HG03457 (cell line): ENCODE results near the gene LCA5.
A peak's percentile ranks its signal among the peaks of the same experiment; 100 is the strongest.
"Not testable (repeated sequence)": the region's sequence is repeated elsewhere in the genome, so short reads cannot be mapped to it uniquely, and the experiment has no call there.

Experiments
- ATAC-seq: cut with Tn5 transposase; IDR thresholded peaks from one replicate; pipeline ENCODE4 v1.9.1; 2021; ENCODE audit warnings: moderate number of reproducible peaks; ENCODE audit not compliant: unreplicated experiment

Gene LCA5

GRCh38 chr6:79536954-79537747 lies at the start of gene LCA5:
Gene LCA5 (minus strand): TSS chr6:79537430. CDS start chr6:79518894, 18,536 bp downstream.
- peak; percentile 100 for ATAC-seq

- no peak for ATAC-seq
These were observed 49.3 kb upstream of the LCA5 start for GRCh38 chr6:79586548-79586947.

GRCh38 chr6:79584332-79584731 lies 47.1 kb upstream of the LCA5 start:
- no peak for ATAC-seq

- not testable (repeated sequence) for ATAC-seq
These were observed 40.7 kb upstream of the LCA5 start for GRCh38 chr6:79577926-79578325.

- ATAC-seq, result no peak
These were observed 37.5 kb upstream of the LCA5 start for GRCh38 chr6:79574630-79575225.

GRCh38 chr6:79574174-79574573 lies 36.9 kb upstream of the LCA5 start:
- no peak for ATAC-seq

- no peak for ATAC-seq
These were observed 33.8 kb upstream of the LCA5 start for GRCh38 chr6:79571030-79571367.

GRCh38 chr6:79570129-79571029 lies 33.1 kb upstream of the LCA5 start:
- ATAC-seq, result peak; percentile 65

- ATAC-seq, result no peak
These were observed 31.8 kb upstream of the LCA5 start for GRCh38 chr6:79568996-79569395.

- ATAC-seq, result no peak
These were observed 27.4 kb upstream of the LCA5 start for GRCh38 chr6:79564636-79565035.

GRCh38 chr6:79559706-79560105 lies 22.5 kb upstream of the LCA5 start:
- ATAC-seq, result no peak

GRCh38 chr6:79557673-79558467 lies 20.6 kb upstream of the LCA5 start:
- ATAC-seq, result no peak

GRCh38 chr6:79554305-79554704 lies 17.1 kb upstream of the LCA5 start:
- no peak for ATAC-seq

GRCh38 chr6:79551401-79551800 lies 14.2 kb upstream of the LCA5 start:
- ATAC-seq, result no peak

GRCh38 chr6:79548304-79548703 lies 11.1 kb upstream of the LCA5 start:
- ATAC-seq, result no peak

- ATAC-seq, result no peak
These were observed 9.0 kb upstream of the LCA5 start for GRCh38 chr6:79546186-79546585.

GRCh38 chr6:79544939-79545450 lies 7.8 kb upstream of the LCA5 start:
- ATAC-seq, result peak; percentile 76

GRCh38 chr6:79544299-79544927 lies 7.2 kb upstream of the LCA5 start:
- ATAC-seq, result peak; percentile 55

GRCh38 chr6:79543886-79544285 lies 6.7 kb upstream of the LCA5 start:
- ATAC-seq, result no peak

GRCh38 chr6:79543411-79543810 lies 6.2 kb upstream of the LCA5 start:
- no peak for ATAC-seq
